Esophagus (tissue), 2 donors: Measurements from ENCODE around the gene ZNF71. TPM values are rescaled to one million over a fixed set of nuclear protein-coding genes. Genes with fewer than 3 reads are reported as not detected.
"Not testable (repeated sequence)": the region's sequence is repeated elsewhere in the genome, so short reads cannot be mapped to it uniquely, and the experiment has no call there.

Experiments used
- H3K27ac ChIP-seq, 2 donors: one replicate each; pipeline ENCODE4 v1.5.1; 2013; ENCODE audit warnings: low read depth in 2 of 2, mild to moderate bottlenecking in 2 of 2, inconsistent platforms in 1 of 2, low read length in 1 of 2, moderate library complexity in 1 of 2
- H3K27me3 ChIP-seq, 2 donors: one replicate each; pipeline ENCODE4 v1.6.1; 2013; ENCODE audit warnings: low read length in 2 of 2, control low read depth in 1 of 2, mild to moderate bottlenecking in 1 of 2; ENCODE audit not compliant: insufficient read depth in 2 of 2, control insufficient read depth in 1 of 2
- H3K36me3 ChIP-seq, 2 donors: one replicate each; pipeline ENCODE4 v1.6.1; 2013; ENCODE audit warnings: low read length in 1 of 2; ENCODE audit not compliant: control insufficient read depth in 2 of 2, insufficient read depth in 2 of 2
- H3K4me1 ChIP-seq, 2 donors: one replicate each; pipeline ENCODE4 v1.6.1; 2013; ENCODE audit warnings: low read length in 1 of 2; ENCODE audit not compliant: control insufficient read depth in 2 of 2, insufficient read depth in 2 of 2
- H3K4me3 ChIP-seq, 2 donors: one replicate each; pipeline ENCODE4 v1.5.1; 2013; ENCODE audit warnings: low read length in 2 of 2, mild to moderate bottlenecking in 2 of 2, low read depth in 1 of 2, moderate library complexity in 1 of 2
- H3K9me3 ChIP-seq, 2 donors: one replicate each; pipeline ENCODE4 v1.6.1; 2013; ENCODE audit warnings: mild to moderate bottlenecking in 2 of 2, low read depth in 1 of 2, low read length in 1 of 2, moderate library complexity in 1 of 2; ENCODE audit not compliant: control insufficient read depth in 2 of 2, insufficient read depth in 1 of 2
- WGBS, 2 donors: extraction: QIAGEN DNeasy Blood & Tissue Kit; methylation state at CpG; one replicate each; pipeline ENCODE4 v1.1.7; 2013; 5-methylcytosine and 5-hydroxymethylcytosine counted together
- polyA plus RNA-seq, 2 donors: library from polyadenylated mRNA; stranded (reverse); fragments of 200-250 nt; gene quantifications; one replicate each; pipeline ENCODE4 v1.2.3, GENCODE V29; 2013
- donor health status: healthy with polysubstance abuse.
- donor health status: Bipolar disorder and iron deficiency.

ZNF71 gene
- polyA plus RNA-seq, 2 donors = 1.3 to 1.9 TPM

GRCh38 chr19:56670401-56670960 is 75.4 kb downstream of the ZNF71 start:
- H3K27me3 ChIP-seq = no peaks in the 10 kb centered on the region
- peaks cover 0 to 10% of the 10 kb centered on the region in 2 donors for H3K4me1 ChIP-seq
- H3K36me3 ChIP-seq = peaks cover 0 to 3% of the 10 kb centered on the region in 2 donors
- peak overlapping the region in 1 of 2 donors; percentile 63 for H3K4me3 ChIP-seq
- peaks cover 11 to 25% of the 10 kb centered on the region in 2 donors for H3K9me3 ChIP-seq
- 68 to 70% methylated on average over 17 of the region's 17 CpGs for WGBS, 2 donors
- no peak overlapping the region for H3K27ac ChIP-seq

GRCh38 chr19:56670961-56671612 is 76.0 kb downstream of the ZNF71 start:
- H3K27ac ChIP-seq = peak overlapping the region in 1 of 2 donors; percentile 28
- peak overlapping the region; percentile 48 to 63 for H3K4me3 ChIP-seq
- no peaks in the 10 kb centered on the region for H3K27me3 ChIP-seq
- peaks cover 0 to 10% of the 10 kb centered on the region in 2 donors for H3K4me1 ChIP-seq
- 28 to 30% methylated on average over 35 of the region's 35 CpGs for WGBS, 2 donors
- peaks cover 0 to 3% of the 10 kb centered on the region in 2 donors for H3K36me3 ChIP-seq
- H3K9me3 ChIP-seq = peaks cover 11 to 25% of the 10 kb centered on the region in 2 donors

- WGBS, 2 donors = 5 to 11% methylated on average over 32 of the region's 32 CpGs
- peaks cover 11 to 25% of the 10 kb centered on the region in 2 donors for H3K9me3 ChIP-seq
- H3K27ac ChIP-seq = peak within 1 kb of the TSS in 1 of 2 donors; percentile 28
- H3K27me3 ChIP-seq = no peaks in the 10 kb centered on the region
- peak within 1 kb of the TSS; percentile 48 to 63 for H3K4me3 ChIP-seq
- H3K4me1 ChIP-seq = peaks cover 0 to 10% of the 10 kb centered on the region in 2 donors
- H3K36me3 ChIP-seq = peaks cover 0 to 3% of the 10 kb centered on the region in 2 donors
These were observed 76.5 kb downstream of the ZNF71 start, which contains the start of gene ZNF835 for GRCh38 chr19:56671613-56671994. ZNF835 (minus strand) TSS chr19:56671757; CDS start chr19:56665198, 6,559 bp downstream.

- Histone ChIP-seq H3K4me1 (peaks cover 0 to 10% of the 10 kb centered on the region in 2 donors), H3K9me3 (peaks cover 11 to 25% of the 10 kb centered on the region in 2 donors)
- H3K27me3 ChIP-seq, H3K27ac ChIP-seq, H3K4me3 ChIP-seq, H3K36me3 ChIP-seq: not testable (repeated sequence)
- 80 to 90% methylated on average over 2 of the region's 2 CpGs for whole genome bisulfite sequencing, 2 donors
These were observed 77.5 kb downstream of the ZNF71 start for GRCh38 chr19:56672610-56673009.

Other genes starting within 250 kb of the ZNF71 start
- gene ZNF582, start 201.8 kb upstream of the ZNF71 start, polyA plus RNA-seq = 1 to 10 TPM in 1 of 2 donors, under 1 TPM in 1; 0.86 to 1.1 TPM
- gene ZNF583, start 191.0 kb upstream of the ZNF71 start, polyA plus RNA-seq = under 1 TPM; 0.55 to 0.56 TPM
- gene ZNF667, start 118.0 kb upstream of the ZNF71 start, polyA plus RNA-seq = 1 to 10 TPM in 1 of 2 donors, under 1 TPM in 1; 0.85 to 1.9 TPM
- gene ZNF471, start 87.4 kb upstream of the ZNF71 start, polyA plus RNA-seq = 1 to 10 TPM; 1.2 to 2.2 TPM
- 1 to 10 TPM; 1.8 to 2.6 TPM for gene ZFP28, start 56.4 kb upstream of the ZNF71 start, polyA plus RNA-seq
- gene ZNF470, start 27.8 kb upstream of the ZNF71 start, polyA plus RNA-seq = 1 to 10 TPM; 1.1 to 2.3 TPM
- gene SMIM17, start 47.9 kb downstream of the ZNF71 start, polyA plus RNA-seq = under 1 TPM in 1 of 2 donors, not detected in 1; 0.05 TPM
- under 1 TPM; 0.12 to 0.18 TPM for gene ZNF835, start 76.5 kb downstream of the ZNF71 start, polyA plus RNA-seq
- under 1 TPM; 0.52 to 0.63 TPM for gene PEG3, start 245.4 kb downstream of the ZNF71 start, polyA plus RNA-seq
- gene ZIM2, start 245.4 kb downstream of the ZNF71 start, polyA plus RNA-seq = under 1 TPM in 1 of 2 donors, not detected in 1; 0.01 TPM